ENCODE measurements around the gene PNPLA3.

PNPLA3 gene

DNA sequence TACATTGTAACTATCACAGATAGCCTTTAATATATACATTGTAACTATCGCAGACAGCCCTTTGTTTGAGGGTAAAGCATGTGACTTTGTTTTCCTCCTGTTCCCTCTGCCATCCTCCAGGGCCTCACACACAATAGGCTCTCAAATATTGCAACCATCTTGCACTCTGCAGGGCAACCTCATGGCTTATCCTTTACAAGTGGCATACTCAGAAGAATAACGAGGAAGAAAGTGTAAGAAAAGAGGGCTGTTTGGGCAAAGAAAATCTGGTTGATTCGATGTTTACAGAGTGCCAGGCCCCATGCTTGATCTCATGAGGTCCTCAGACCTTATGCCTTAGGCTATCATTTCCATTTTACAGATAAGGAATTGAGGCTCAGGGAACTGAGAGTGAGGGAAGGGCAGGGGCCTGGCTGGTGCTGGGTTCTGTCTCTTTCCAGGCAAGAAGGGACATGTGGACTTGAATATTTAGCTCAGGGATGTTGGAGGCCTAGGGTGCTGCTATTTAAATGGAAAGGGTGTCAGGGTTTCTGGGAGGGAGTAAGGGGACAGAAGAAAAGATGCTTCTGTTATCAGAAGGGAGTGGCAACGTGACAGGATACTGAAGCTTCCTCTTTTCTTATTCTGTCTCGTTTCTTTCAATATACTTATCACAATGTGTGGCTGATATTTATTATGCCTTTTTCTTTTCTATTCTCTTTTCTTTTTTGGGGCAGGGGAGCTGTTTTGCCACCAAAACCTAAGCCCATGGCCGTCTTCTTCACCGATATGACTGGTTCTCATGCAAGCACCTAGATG is 30.6 kb downstream of the PNPLA3 start:
- Mint-ChIP-seq H3K36me3 (ENCODE audit: low read depth) (peaks cover 4% of the 10 kb centered on the region), H3K4me3 (peak overlapping the region; percentile 99), H3K27ac (peak overlapping the region; percentile 91), H3K27me3 (ENCODE audit: low read depth) (no peaks in the 10 kb centered on the region), H3K9me3 (no peaks in the 10 kb centered on the region), H3K4me1 (ENCODE audit: low read depth) (peaks cover 25% of the 10 kb centered on the region)
- DNase-seq (ENCODE audit: low spot score): no peak

DNA sequence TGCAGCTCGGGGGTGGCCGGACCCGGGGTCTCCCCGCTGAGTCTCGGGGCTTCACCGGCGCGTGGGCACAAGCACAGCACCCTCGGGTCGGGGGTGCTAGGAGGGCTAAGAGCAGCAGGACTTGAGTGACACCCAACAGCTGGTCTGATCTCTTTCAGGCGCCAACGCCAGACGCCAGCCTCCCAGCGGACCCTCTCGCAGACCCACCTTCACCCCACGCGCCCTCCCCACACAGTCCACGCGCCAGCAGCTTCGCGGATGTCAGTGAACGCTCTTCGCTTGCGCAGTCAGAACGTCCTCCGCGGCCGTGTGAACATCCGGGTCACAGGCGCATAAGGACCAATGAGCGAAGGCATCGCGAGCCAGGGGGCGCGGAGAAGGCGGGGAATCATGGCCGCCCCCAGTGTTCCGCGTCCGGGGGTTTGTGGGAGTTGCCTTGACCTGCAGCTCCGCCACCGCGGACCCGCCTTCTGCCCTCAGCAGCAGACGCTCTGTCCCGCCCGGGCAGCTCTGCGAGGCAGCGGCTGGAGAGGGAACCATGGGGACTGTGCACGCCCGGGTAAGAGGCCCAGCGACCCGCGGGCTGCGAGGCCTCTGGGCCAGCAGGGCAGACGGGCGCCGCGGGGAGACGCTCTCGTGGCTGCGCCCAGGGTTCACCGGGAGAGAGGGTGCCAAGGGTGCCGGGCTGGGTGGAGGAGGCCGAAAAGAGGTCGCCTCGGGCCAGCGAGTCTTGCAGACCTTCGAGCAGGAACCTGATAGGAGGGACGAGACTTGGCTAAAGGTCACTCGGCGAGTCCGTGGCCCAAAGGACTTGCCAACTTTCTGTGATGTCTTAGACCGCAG is 31.7 kb downstream of the PNPLA3 start, which contains the start of gene SAMM50:
Gene SAMM50 (plus strand): TSS at position 403 of the 843 bp plus-strand sequence. CDS start 136 bp downstream, at position 539.
- peak; percentile 93 for DNase-seq (ENCODE audit: low spot score)
- Mint-ChIP-seq H3K4me3 (peak within 1 kb of the TSS; percentile 99), H3K27me3 (ENCODE audit: low read depth) (no peaks in the 10 kb centered on the region), H3K27ac (peak within 1 kb of the TSS; percentile 95), H3K9me3 (no peaks in the 10 kb centered on the region), H3K4me1 (ENCODE audit: low read depth) (peaks cover 25% of the 10 kb centered on the region), H3K36me3 (ENCODE audit: low read depth) (peaks cover 5% of the 10 kb centered on the region)

DNA sequence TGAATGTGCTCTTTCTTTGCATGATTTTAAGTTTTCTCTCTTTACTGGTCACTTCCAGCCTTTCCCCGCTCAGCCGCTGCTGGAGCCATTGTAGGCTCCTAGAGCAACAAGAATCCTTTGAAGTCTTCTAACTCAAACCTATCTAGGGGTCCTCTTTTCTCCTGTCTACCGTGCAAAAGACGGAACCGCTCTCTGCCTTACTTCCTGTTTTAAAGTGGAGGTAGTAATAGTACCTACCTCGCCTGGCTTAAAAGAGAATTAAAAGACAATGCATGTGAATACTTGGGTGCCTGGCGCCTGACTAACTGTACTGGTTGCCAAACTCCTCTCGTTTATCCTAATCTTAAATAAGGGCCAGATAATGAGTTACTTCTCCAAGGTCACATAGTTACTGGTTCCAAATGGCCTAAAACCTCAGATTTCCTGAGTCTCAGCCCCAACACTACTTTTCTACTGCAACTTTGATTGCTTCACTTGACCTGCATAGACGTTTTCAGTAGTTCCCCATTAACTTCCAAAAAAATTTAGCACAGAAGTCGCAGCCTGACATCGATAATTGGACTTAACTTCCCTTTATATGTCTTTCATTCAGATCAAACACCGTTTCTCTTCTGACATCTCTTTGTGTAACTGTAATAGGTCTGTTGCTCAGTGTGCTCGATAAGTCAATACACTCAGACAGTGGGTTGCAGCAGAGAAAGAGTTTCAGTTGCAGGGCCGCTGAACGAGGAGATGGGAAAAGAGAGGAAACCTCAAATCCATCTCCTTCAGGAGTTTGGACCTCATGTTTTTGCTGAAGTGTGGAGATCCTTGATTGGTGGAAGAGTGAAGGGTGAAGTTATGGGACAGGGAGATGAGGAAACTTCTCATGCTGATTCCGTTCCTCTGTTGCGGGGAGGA is 32.5 kb downstream of the PNPLA3 start:
- peak overlapping the region; percentile 95 for H3K27ac Mint-ChIP-seq
- no peaks in the 10 kb centered on the region for H3K9me3 Mint-ChIP-seq
- H3K4me3 Mint-ChIP-seq: peak overlapping the region; percentile 99
- H3K36me3 Mint-ChIP-seq (ENCODE audit: low read depth): peaks cover 5% of the 10 kb centered on the region
- no peak for DNase-seq (ENCODE audit: low spot score)
- H3K27me3 Mint-ChIP-seq (ENCODE audit: low read depth): no peaks in the 10 kb centered on the region
- peaks cover 25% of the 10 kb centered on the region for H3K4me1 Mint-ChIP-seq (ENCODE audit: low read depth)

DNA sequence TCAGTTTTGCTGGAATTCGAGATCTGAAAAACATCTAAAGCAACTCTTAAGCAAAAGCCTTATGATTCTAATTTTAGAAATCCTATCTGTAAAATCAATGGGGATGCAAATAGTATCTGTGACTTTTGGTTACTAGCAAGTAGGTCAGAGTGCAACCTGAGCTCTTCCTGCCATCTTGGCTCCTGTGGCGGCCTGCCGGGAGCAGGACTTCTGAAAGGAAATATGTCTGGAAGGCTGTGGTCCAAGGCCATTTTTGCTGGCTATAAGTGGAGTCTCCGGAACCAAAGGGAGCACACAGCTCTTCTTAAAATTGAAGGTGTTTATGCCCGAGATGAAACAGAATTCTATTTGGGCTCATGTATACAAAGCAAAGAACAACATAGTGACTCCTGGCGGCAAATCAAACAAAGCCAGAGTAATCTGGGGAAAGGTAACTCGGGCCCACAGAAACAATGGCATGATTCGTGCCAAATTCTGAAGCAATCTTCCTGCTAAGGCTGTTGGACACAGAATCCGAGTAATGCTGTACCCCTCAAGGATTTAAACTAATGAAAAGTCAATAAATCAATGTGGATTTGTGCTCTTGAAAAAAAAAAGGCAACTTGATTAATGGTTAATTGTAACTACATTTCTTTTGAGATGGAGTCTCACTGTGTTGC is 33.3 kb downstream of the PNPLA3 start:
- H3K27ac Mint-ChIP-seq: no peak overlapping the region
- DNase-seq (ENCODE audit: low spot score): no peak
- peaks cover 5% of the 10 kb centered on the region for H3K36me3 Mint-ChIP-seq (ENCODE audit: low read depth)
- H3K4me3 Mint-ChIP-seq: peak overlapping the region; percentile 99
- H3K27me3 Mint-ChIP-seq (ENCODE audit: low read depth): no peaks in the 10 kb centered on the region
- peaks cover 25% of the 10 kb centered on the region for H3K4me1 Mint-ChIP-seq (ENCODE audit: low read depth)
- H3K9me3 Mint-ChIP-seq: no peaks in the 10 kb centered on the region

DNA sequence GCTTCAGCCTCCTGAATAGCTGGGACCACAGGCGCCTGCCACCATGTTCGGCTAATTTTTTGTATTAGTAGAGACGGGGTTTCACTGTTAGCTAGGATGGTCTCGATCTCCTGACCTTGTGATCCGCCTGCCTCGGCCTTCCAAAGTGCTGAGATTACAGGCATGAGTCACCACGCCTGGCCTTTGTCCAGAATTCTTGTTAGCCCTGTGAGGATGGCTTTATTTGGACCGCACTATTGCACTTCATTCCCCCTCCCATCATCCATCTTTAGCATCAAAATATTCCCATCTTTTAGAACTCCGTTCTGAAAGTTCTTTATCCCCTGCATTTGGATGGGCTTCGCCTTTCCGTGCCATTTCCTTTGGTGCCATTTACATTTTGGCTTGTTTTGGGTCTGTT is 34.3 kb downstream of the PNPLA3 start:
- Mint-ChIP-seq H3K36me3 (ENCODE audit: low read depth) (peaks cover 5% of the 10 kb centered on the region), H3K9me3 (no peaks in the 10 kb centered on the region), H3K4me1 (ENCODE audit: low read depth) (peaks cover 25% of the 10 kb centered on the region), H3K27ac (no peak overlapping the region), H3K27me3 (ENCODE audit: low read depth) (no peaks in the 10 kb centered on the region), H3K4me3 (peak overlapping the region; percentile 46)
- no peak for DNase-seq (ENCODE audit: low spot score)

DNA sequence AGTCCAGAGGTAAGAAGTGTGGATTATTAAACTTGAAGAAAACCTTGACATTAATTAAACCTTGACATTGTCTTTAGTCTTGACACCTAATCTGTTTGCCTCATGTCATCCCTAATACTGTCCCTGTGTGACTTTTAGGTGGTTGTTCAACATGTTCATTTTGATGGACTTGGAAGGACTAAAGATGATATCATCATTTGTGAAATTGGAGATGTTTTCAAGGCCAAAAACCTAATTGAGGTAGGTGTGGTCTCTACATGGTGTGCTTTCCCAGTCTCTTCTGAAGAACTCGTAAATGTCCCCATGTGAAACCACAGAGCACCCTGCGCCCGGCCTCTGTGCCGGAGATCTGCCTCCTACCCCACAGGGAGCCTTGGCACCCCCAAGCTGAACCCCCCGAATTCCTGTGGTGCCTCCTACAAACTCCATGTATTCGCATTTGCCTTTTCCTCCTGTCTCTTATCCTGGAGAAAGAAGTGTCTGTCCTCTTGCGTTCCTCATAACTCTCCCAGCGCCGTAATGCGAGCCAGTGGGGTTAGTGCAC is 40.8 kb downstream of the PNPLA3 start:
- H3K9me3 Mint-ChIP-seq: no peaks in the 10 kb centered on the region
- no peak overlapping the region for H3K4me3 Mint-ChIP-seq
- H3K27ac Mint-ChIP-seq: no peak overlapping the region
- no peaks in the 10 kb centered on the region for H3K4me1 Mint-ChIP-seq (ENCODE audit: low read depth)
- DNase-seq (ENCODE audit: low spot score): no peak
- H3K36me3 Mint-ChIP-seq (ENCODE audit: low read depth): peaks cover 37% of the 10 kb centered on the region
- H3K27me3 Mint-ChIP-seq (ENCODE audit: low read depth): no peaks in the 10 kb centered on the region

DNA sequence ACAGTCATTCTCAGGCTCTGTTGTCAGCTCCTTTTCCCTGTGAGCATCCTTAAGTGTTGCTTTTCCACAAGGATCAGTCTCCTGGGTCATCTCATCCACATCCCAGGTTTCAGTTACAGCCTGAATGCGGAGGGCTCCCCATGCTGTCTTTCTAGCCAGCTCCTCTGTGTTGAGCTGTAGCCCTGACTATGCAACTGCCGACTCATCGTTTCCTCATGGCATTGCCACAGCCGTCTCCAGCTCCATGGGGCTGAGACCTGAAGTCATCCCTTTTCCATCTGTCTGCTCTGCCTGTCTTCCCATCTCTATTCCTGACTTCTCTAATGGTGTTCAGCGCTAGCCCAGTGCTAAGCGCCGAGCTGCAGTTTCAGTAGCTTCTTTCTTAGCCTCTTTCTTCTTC is 43.5 kb downstream of the PNPLA3 start:
- DNase-seq (ENCODE audit: low spot score): no peak
- Mint-ChIP-seq H3K9me3 (no peaks in the 10 kb centered on the region), H3K27ac (no peak overlapping the region), H3K27me3 (ENCODE audit: low read depth) (no peaks in the 10 kb centered on the region), H3K4me3 (no peak overlapping the region), H3K36me3 (ENCODE audit: low read depth) (peaks cover 41% of the 10 kb centered on the region), H3K4me1 (ENCODE audit: low read depth) (peaks cover 2% of the 10 kb centered on the region)

DNA sequence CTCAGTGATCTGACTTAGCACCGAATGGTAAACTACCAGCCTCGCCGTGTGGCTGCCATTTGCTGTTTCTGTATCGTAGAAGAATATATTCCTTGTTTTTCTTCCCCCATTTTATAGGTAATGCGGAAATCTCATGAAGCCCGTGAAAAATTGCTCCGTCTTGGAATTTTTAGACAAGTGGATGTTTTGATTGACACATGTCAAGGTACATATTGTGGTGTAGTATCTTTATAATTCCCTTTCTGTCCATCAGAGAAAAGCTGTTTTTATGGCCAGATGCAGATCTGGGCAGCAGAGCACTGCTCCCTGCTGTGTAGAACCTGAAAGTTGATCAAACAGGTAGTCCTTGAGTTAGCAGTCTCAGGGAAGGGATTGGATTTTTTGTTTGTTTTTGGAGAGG is 45.0 kb downstream of the PNPLA3 start:
- no peaks in the 10 kb centered on the region for H3K9me3 Mint-ChIP-seq
- H3K4me3 Mint-ChIP-seq: no peak overlapping the region
- peaks cover 45% of the 10 kb centered on the region for H3K36me3 Mint-ChIP-seq (ENCODE audit: low read depth)
- peaks cover 2% of the 10 kb centered on the region for H3K4me1 Mint-ChIP-seq (ENCODE audit: low read depth)
- no peak overlapping the region for H3K27ac Mint-ChIP-seq
- no peaks in the 10 kb centered on the region for H3K27me3 Mint-ChIP-seq (ENCODE audit: low read depth)
- DNase-seq (ENCODE audit: low spot score): no peak

DNA sequence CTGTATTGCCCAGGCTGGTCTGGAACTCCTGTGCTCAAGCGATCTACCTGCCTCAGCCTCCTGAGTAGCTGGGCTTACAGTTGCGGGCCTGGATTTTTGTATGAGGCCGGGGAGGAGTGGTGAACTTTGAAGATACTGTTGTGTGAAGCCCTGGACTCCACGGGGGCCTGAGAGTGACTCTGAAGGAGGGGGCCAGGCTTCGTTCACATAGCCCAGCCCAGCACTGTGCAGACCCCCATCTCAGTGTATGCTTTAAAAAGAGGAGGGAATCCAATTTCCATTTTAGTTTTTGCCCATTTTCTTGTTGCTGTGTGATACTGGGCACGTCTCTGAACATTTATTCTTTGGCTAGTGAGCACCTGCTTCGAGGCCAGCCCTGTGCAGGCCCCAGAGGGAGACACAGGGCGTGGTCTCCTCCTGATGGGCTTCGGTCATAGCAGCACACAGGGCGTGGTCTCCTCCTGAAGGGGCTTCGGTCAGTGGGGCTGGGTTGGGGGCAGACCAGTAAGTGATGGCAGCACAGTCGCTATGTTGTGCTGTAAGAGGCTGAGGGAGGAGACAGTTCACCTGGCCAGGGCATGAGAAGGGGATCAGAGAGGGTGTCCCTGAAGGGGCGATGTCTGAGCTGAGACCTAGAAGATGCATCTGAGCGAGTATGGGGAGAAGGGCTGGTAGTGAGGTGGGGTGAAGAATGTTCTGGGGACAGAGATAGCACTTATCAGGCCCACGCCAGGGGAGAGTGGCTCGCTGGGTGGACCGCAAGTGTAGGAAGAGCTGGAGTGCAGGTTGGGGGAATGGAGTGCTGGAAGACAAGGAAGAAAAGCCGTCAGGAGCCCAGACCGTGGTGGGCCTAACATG is 45.6 kb downstream of the PNPLA3 start:
- Mint-ChIP-seq H3K4me1 (ENCODE audit: low read depth) (peaks cover 2% of the 10 kb centered on the region), H3K9me3 (no peaks in the 10 kb centered on the region), H3K27ac (peak overlapping the region; percentile 11), H3K36me3 (ENCODE audit: low read depth) (peaks cover 48% of the 10 kb centered on the region), H3K27me3 (ENCODE audit: low read depth) (no peaks in the 10 kb centered on the region), H3K4me3 (no peak overlapping the region)
- no peak for DNase-seq (ENCODE audit: low spot score)

DNA sequence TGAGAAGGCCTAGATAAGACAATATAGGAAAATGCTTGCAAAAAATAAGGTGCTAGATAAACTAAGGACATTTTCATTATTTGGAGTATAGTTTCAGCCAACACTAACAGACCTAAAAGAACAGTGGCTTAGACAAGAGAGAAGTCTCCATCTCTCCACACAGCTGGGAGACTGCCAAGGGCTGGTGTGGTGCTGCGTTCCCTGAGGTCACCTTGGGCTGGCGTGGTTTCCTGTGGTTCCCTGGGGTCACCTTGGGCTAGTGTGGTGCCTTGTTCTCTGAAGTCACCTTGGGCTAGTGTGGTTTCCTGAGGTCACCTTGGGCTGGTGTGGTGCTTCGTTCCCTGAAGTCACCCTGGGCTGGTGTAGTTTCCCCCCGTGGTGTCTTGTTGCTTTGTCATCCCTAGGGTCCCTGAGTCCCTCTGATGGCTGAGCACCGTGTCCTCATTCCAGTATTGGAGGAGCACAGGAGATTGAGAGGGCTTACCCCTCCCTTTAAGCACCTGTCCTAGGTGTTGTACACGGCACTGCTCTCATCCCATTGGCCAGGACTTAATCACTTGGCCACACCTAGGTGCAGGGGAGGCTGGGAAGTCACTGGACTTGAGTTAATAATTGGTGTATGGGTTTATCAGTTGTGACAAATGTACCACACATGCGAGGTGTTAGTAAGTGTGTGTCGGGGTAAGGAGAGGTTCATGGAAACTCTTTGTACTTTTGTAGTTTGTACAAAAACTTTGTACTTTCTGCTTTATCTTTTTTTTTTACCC is 46.6 kb downstream of the PNPLA3 start:
- no peak for DNase-seq (ENCODE audit: low spot score)
- Mint-ChIP-seq H3K4me3 (no peak overlapping the region), H3K9me3 (no peaks in the 10 kb centered on the region), H3K27ac (no peak overlapping the region), H3K36me3 (ENCODE audit: low read depth) (peaks cover 44% of the 10 kb centered on the region), H3K27me3 (ENCODE audit: low read depth) (no peaks in the 10 kb centered on the region), H3K4me1 (ENCODE audit: low read depth) (peaks cover 2% of the 10 kb centered on the region)

DNA sequence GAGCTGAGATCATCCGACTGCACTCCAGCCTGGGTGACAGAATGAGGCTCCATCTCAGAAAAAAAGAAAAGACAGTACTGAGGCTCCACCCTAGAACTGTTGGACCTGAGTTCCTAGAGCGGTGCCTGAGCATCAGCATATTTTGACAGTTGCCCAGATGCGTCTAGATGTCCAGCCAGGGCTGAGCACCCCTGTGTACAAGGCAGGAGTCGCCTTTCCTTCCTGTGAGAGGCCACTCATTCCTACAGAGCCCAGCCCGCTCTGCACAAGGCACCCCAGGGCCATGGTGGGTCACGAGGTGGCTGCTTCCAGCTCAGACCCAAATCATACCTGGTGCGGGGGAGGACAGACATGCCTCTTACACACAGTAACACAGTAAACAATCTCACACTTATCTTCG is 47.5 kb downstream of the PNPLA3 start:
- Mint-ChIP-seq H3K27me3 (ENCODE audit: low read depth) (no peaks in the 10 kb centered on the region), H3K4me3 (no peak overlapping the region), H3K27ac (no peak overlapping the region), H3K9me3 (no peaks in the 10 kb centered on the region), H3K4me1 (ENCODE audit: low read depth) (peaks cover 2% of the 10 kb centered on the region), H3K36me3 (ENCODE audit: low read depth) (peaks cover 47% of the 10 kb centered on the region)
- DNase-seq (ENCODE audit: low spot score): no peak

DNA sequence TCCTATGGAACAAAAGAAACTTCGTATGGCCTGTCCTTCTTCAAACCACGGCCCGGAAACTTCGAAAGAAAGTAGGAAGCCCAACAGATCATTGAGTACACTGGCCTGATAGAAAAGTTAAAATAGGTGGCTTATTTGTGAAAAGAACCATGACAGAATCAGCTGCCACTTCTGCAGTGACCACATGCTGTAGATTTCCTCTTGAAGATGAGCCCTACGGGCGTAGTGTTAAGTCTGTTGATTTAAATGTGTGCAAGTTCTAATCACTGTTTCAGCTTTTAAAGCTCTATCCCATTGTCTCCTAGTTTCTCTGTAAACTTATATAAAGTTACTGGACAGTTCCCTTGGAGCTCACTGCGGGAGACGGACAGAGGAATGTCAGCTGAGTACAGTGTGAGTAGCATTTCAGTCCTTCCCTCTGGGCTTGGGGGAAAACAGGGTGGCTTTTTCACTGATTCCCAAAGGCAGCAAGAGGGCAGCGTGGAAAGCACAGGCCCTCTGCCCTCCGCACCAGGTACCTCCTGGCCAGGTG is 49.4 kb downstream of the PNPLA3 start:
- Mint-ChIP-seq H3K9me3 (no peaks in the 10 kb centered on the region), H3K4me3 (no peak overlapping the region), H3K4me1 (ENCODE audit: low read depth) (peaks cover 2% of the 10 kb centered on the region), H3K27ac (no peak overlapping the region), H3K27me3 (ENCODE audit: low read depth) (no peaks in the 10 kb centered on the region), H3K36me3 (ENCODE audit: low read depth) (peaks cover 46% of the 10 kb centered on the region)
- no peak for DNase-seq (ENCODE audit: low spot score)

All from T-helper 2 cell treated with Interferon-gamma antibody and Interleukin-4, amounts not matched to agents 5 μg/mL and 100 μg/mL, for 36 hours (primary cell).